Left renal pelvis (tissue), 4 donors: ENCODE measurements around the gene ELK4. TPM values are rescaled to one million over a fixed set of nuclear protein-coding genes. Genes with fewer than 3 reads are reported as not detected.

Experiments
- DNase-seq, 4 donors: peaks; one replicate each; pipeline ENCODE4 v3.0.0-alpha.2; 2013; ENCODE audit warnings: low read depth in 4 of 4, low spot score in 3 of 4
- polyA plus RNA-seq, 4 donors: library from polyadenylated mRNA; unstranded; fragments of 120-200 nt; gene quantifications; one replicate each; pipeline ENCODE4 v1.2.1, GENCODE V29; 2013; ENCODE audit not compliant: insufficient read length in 4 of 4

ELK4 gene
- polyA plus RNA-seq, 4 donors: 18.7 to 24.0 (median 21.8) TPM

GRCh38 chr1:205583461-205584130 is 48.2 kb downstream of the ELK4 start:
- no peak for DNase-seq

- DNase-seq: no peak
These were observed 49.1 kb downstream of the ELK4 start for GRCh38 chr1:205582471-205583291.

- DNase-seq: no peak
These were observed 49.8 kb downstream of the ELK4 start for GRCh38 chr1:205582046-205582445.

GRCh38 chr1:205581321-205581980 is 50.4 kb downstream of the ELK4 start:
- no peak for DNase-seq

GRCh38 chr1:205580923-205581180 is 51.0 kb downstream of the ELK4 start:
- no peak for DNase-seq

- DNase-seq: no peak
These were observed 51.5 kb downstream of the ELK4 start for GRCh38 chr1:205580140-205580922.

GRCh38 chr1:205579711-205580110 is 52.1 kb downstream of the ELK4 start:
- DNase-seq: no peak

- no peak for DNase-seq
These were observed 52.8 kb downstream of the ELK4 start for GRCh38 chr1:205578780-205579571.

GRCh38 chr1:205577874-205578658 is 53.7 kb downstream of the ELK4 start:
- DNase-seq: no peak

- no peak for DNase-seq
These were observed 54.7 kb downstream of the ELK4 start for GRCh38 chr1:205576805-205577761.

- no peak for DNase-seq
These were observed 55.8 kb downstream of the ELK4 start for GRCh38 chr1:205576011-205576410.

GRCh38 chr1:205575294-205575885 is 56.4 kb downstream of the ELK4 start:
- DNase-seq: no peak

- no peak for DNase-seq
These were observed 59.4 kb downstream of the ELK4 start for GRCh38 chr1:205572421-205572820.

GRCh38 chr1:205571747-205572146 is 60.1 kb downstream of the ELK4 start:
- no peak for DNase-seq

- no peak for DNase-seq
These were observed 60.8 kb downstream of the ELK4 start for GRCh38 chr1:205570796-205571537.

GRCh38 chr1:205570173-205570501 is 61.7 kb downstream of the ELK4 start:
- DNase-seq: no peak

GRCh38 chr1:205569411-205570172 is 62.2 kb downstream of the ELK4 start:
- no peak for DNase-seq
